ENCODE results near the gene SLPI.

SLPI gene

GRCh38 chr20:45254383-45255262, at the start of gene SLPI:
TSS of gene SLPI (minus strand) at chr20:45254564. CDS start at chr20:45254543, 21 bp downstream.
- no peak for DNase-seq

GRCh38 chr20:45303586-45304463, 49.5 kb upstream of the SLPI start:
- DNase-seq, result no peak

GRCh38 chr20:45301824-45302271, 47.5 kb upstream of the SLPI start:
- no peak for DNase-seq

- DNase-seq, result no peak
Observed at GRCh38 chr20:45300961-45301360, 46.6 kb upstream of the SLPI start.

- DNase-seq, result no peak
Observed at GRCh38 chr20:45299786-45300185, 45.4 kb upstream of the SLPI start.

- no peak for DNase-seq
Observed at GRCh38 chr20:45297786-45298497, 43.6 kb upstream of the SLPI start.

GRCh38 chr20:45294659-45295058, 40.3 kb upstream of the SLPI start:
- no peak for DNase-seq

- DNase-seq, result no peak
Observed at GRCh38 chr20:45294003-45294368, 39.6 kb upstream of the SLPI start.

- DNase-seq, result peak; percentile 82
Observed at GRCh38 chr20:45293041-45294002, 39.0 kb upstream of the SLPI start.

- no peak for DNase-seq
Observed at GRCh38 chr20:45292343-45292742, 38.0 kb upstream of the SLPI start.

GRCh38 chr20:45291526-45291925, 37.2 kb upstream of the SLPI start:
- no peak for DNase-seq

GRCh38 chr20:45290677-45291355, 36.5 kb upstream of the SLPI start:
- DNase-seq, result peak; percentile 86

- DNase-seq, result no peak
Observed at GRCh38 chr20:45289942-45290676, 35.7 kb upstream of the SLPI start.

GRCh38 chr20:45288860-45289259, 34.5 kb upstream of the SLPI start:
- DNase-seq, result no peak

GRCh38 chr20:45288376-45288775, 34.0 kb upstream of the SLPI start:
- no peak for DNase-seq

GRCh38 chr20:45283551-45284057, 29.2 kb upstream of the SLPI start:
- DNase-seq, result no peak

GRCh38 chr20:45282700-45283550, 28.6 kb upstream of the SLPI start:
- no peak for DNase-seq

GRCh38 chr20:45279992-45280391, 25.6 kb upstream of the SLPI start:
- DNase-seq, result no peak

- DNase-seq, result no peak
Observed at GRCh38 chr20:45275338-45275737, 21.0 kb upstream of the SLPI start.

Data from femur (tissue), 1 donor.